ENCODE results near the gene PCDH12. TPM values are rescaled to one million over a fixed set of nuclear protein-coding genes. Genes with fewer than 3 reads are reported as not detected.

PCDH12 gene
- 18.5 and 20.4 TPM in 2 replicates for total RNA-seq
- polyA plus RNA-seq, result 5.5 and 6.2 TPM in 2 replicates
- 3.2 and 3.6 TPM in 2 replicates for polyA plus RNA-seq (2011; cell fraction: cytosol; rRNA removed)
- polyA plus RNA-seq (2011; cell fraction: nucleus; rRNA removed), result 2.6 and 2.9 TPM in 2 replicates
- 5.4 and 7.7 TPM in 2 replicates for polyA plus RNA-seq (2012)
- polyA minus RNA-seq, result 6.9 and 10.3 TPM in 2 replicates
- polyA minus RNA-seq (2011; cell fraction: cytosol; rRNA and poly(A)+ RNA removed), result 0.82 TPM
- polyA minus RNA-seq (2011; cell fraction: nucleus; rRNA and poly(A)+ RNA removed), result 2.7 and 5.1 TPM in 2 replicates
- percentile 54 among the genes with signal in this experiment for Bru-seq, nascent RNA
- percentile 74 among the genes with signal in this experiment for BruChase-seq, experiment 1, labeled RNA remaining after a 6-hour chase
- BruChase-seq, experiment 2, labeled RNA remaining after a 2-hour chase, result percentile 62 among the genes with signal in this experiment
- long read RNA-seq, full-length matches to known transcripts, result 56 of 64 reads
- long read RNA-seq, partial matches to known transcripts, result 3 of 64 reads
- long read RNA-seq, other reads (novel, unspliced or antisense), result 5 of 64 reads

DNA sequence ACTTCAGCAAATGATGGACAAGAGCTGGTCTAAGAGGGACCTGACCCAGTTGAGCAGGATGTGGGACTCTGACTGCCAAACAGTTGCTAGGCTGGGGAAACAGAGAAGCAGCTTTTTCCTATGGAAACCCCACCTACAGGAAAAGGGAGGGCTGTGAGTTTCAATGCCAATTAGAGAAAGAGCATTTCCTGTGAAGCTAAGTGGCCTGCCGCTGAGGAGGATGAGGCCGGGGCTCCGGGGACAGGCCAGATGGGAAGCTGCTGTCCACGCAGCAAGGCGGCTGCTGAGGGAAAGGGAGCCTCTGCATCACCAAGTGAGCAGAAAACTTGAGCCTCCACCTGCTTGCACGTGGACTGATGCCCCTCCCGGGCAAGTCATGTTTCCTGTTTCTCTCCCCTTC lies at the start of gene PCDH12:
Gene PCDH12 (minus strand): TSS at position 90 of the 400 bp plus-strand sequence. CDS start 351 bp downstream, outside the sequence.
- TF ChIP-seq GATA2 (IDR thresholded peaks at IDR 0.05; ENCODE audit: insufficient read depth, insufficient read length, low read depth, low read length) (no peak), EZH2 (IDR thresholded peaks at IDR 0.05; ENCODE audit: borderline replicate concordance, low read depth, low read length, severe bottlenecking) (no peak), POLR2A (IDR thresholded peaks at IDR 0.05; ENCODE audit: low read depth, low read length) (peak; percentile 78), POLR2AphosphoS5 (IDR thresholded peaks at IDR 0.05; ENCODE audit: insufficient read depth, low read depth, low read length) (peak; percentile 43)
- TF ChIP-seq, protein P1, sequence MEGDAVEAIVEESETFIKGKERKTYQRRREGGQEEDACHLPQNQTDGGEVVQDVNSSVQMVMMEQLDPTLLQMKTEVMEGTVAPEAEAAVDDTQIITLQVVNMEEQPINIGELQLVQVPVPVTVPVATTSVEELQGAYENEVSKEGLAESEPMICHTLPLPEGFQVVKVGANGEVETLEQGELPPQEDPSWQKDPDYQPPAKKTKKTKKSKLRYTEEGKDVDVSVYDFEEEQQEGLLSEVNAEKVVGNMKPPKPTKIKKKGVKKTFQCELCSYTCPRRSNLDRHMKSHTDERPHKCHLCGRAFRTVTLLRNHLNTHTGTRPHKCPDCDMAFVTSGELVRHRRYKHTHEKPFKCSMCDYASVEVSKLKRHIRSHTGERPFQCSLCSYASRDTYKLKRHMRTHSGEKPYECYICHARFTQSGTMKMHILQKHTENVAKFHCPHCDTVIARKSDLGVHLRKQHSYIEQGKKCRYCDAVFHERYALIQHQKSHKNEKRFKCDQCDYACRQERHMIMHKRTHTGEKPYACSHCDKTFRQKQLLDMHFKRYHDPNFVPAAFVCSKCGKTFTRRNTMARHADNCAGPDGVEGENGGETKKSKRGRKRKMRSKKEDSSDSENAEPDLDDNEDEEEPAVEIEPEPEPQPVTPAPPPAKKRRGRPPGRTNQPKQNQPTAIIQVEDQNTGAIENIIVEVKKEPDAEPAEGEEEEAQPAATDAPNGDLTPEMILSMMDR (IDR thresholded peaks at IDR 0.05; ENCODE audit: extremely low read depth in 1 of 2, insufficient read depth in 1 of 2, low read depth in 1 of 2, low read length in 2 of 2), result no peak
- Histone ChIP-seq H3K27ac (ENCODE audit: insufficient read depth, low read depth, low read length) (peak within 1 kb of the TSS; percentile 73), H3K4me3 (replicated peaks in 1 of 3; ENCODE audit: insufficient read depth in 1 of 3, low read depth in 1 of 3, low read length in 3 of 3) (peak within 1 kb of the TSS in 2 of 3 experiments; percentile 4 to 5), H3K9ac (replicated peaks; ENCODE audit: extremely low read depth, insufficient read depth, low read length) (peak within 1 kb of the TSS; percentile 42), H4K20me1 (replicated peaks; ENCODE audit: control insufficient read depth, extremely low read depth, insufficient read depth, low read length) (no peaks in the 10 kb centered on the region), H3K4me1 (ENCODE audit: control insufficient read depth, extremely low read depth, insufficient read depth, low read length) (peaks cover 42% of the 10 kb centered on the region), H2AFZ (ENCODE audit: low read depth, low read length) (peak within 1 kb of the TSS; percentile 61), H3K4me2 (ENCODE audit: insufficient read depth, low read length) (peak within 1 kb of the TSS; percentile 65), H3K27me3 (ENCODE audit: control insufficient read depth in 2 of 2, insufficient read depth in 2 of 2, low read length in 2 of 2) (no peaks in the 10 kb centered on the region), H3K9me1 (replicated peaks; ENCODE audit: control insufficient read depth, extremely low read depth, insufficient read depth, low read length) (no peaks in the 10 kb centered on the region), H3K9me3 (replicated peaks; ENCODE audit: control insufficient read depth, insufficient read depth, low read length) (no peaks in the 10 kb centered on the region), H3K79me2 (ENCODE audit: control insufficient read depth, insufficient read depth, low read length) (no peaks in the 10 kb centered on the region), H3K36me3 (ENCODE audit: control insufficient read depth in 2 of 2, extremely low read depth in 1 of 2, insufficient read depth in 2 of 2, low read length in 2 of 2) (no peaks in the 10 kb centered on the region)
- BruUV-seq (replicated peaks), result no TSS peak
- intact Hi-C loops (cut with micrococcal nuclease), result loop anchor here (1.0 to 5.0 kb wide), 3 partner anchors 17 to 141 kb away; partner anchors contain the start of gene DELE1
- POLR2A ChIA-PET, result interaction anchor here (0.6 to 1.3 kb wide), 4 partner anchors 11 to 337 kb away, joined by 3 to 6 read pairs (median 4); no protein-coding TSS in a partner anchor
- peak; percentile 87 for DNase-seq (ENCODE audit: low read depth, low spot score)
- peak; percentile 98 for FAIRE-seq
- dilution Hi-C loops (cut with MboI; ENCODE audit: extremely low pct_ligation_motif_present, low sequenced_read_pairs), result no loop called here
- CTCF ChIA-PET, result interaction anchor here (0.9 to 9.7 kb wide), 12 partner anchors 11 to 293 kb away, joined by 3 to 303 read pairs (median 5); partner anchors contain the start of genes DELE1, PCDH1 and RNF14
